Neural progenitor cell (in vitro differentiated cells): Measurements from ENCODE around the gene FHOD3.

Source experiments
- EZH2phosphoT487 ChIP-seq: fragments of 200-600 bp; sonication (generic); IDR thresholded peaks from 2 replicates; pipeline ENCODE4 v1.6.1; 2017; ENCODE audit warnings: antibody characterized with exemption
- TF ChIP-seq, protein P1 (sequence below): fragments of 200-600 bp; sonication (generic); IDR thresholded peaks from 2 replicates; pipeline ENCODE4 v1.5.1; 2017; ENCODE audit warnings: antibody characterized with exemption, mild to moderate bottlenecking

DNA sequence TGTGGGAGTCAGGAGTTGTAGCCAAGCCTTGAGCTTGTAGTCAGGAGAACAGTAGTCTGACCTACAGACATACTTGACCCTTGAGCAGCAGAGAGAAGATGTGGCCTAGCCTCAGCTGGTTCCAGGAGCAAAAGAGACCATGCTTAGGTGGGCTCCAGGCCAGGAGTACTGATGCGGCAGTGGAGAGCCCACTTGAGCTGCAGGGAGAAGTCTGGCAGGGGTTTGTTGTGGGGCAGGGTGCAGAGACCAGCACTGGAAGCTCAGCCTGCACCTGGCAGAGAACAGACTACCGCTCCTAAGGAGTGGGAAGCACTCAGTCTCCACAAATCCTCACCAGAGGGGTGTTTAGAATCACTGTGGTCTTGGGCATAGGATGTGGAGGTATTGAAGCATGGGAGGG is 333.4 kb downstream of the FHOD3 start:
- TF ChIP-seq, protein P1, sequence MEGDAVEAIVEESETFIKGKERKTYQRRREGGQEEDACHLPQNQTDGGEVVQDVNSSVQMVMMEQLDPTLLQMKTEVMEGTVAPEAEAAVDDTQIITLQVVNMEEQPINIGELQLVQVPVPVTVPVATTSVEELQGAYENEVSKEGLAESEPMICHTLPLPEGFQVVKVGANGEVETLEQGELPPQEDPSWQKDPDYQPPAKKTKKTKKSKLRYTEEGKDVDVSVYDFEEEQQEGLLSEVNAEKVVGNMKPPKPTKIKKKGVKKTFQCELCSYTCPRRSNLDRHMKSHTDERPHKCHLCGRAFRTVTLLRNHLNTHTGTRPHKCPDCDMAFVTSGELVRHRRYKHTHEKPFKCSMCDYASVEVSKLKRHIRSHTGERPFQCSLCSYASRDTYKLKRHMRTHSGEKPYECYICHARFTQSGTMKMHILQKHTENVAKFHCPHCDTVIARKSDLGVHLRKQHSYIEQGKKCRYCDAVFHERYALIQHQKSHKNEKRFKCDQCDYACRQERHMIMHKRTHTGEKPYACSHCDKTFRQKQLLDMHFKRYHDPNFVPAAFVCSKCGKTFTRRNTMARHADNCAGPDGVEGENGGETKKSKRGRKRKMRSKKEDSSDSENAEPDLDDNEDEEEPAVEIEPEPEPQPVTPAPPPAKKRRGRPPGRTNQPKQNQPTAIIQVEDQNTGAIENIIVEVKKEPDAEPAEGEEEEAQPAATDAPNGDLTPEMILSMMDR: no peak
- TF ChIP-seq EZH2phosphoT487: no peak
